ENCODE measurements around the gene ZNF366. TPM values are rescaled to one million over a fixed set of nuclear protein-coding genes. Genes with fewer than 3 reads are reported as not detected.

Gene ZNF366
- total and polyA plus RNA-seq, 2 of the 13 experiments (the other 11 are each of a cell fraction or from before 2014, with no cell fraction given): not detected

GRCh38 chr5:72441094-72441723 lies 66.0 kb downstream of the ZNF366 start:
- no peaks in the 10 kb centered on the region for H3K36me3 ChIP-seq (replicated peaks in 1 of 2; ENCODE audit: control insufficient read depth in 1 of 2, insufficient read depth in 2 of 2, low read length in 2 of 2)
- BruUV-seq (replicated peaks): no TSS peak
- intact Hi-C loops (cut with micrococcal nuclease; ENCODE audit: unreplicated experiment): no loop called here
- WGBS (ENCODE audit: low lambda C conversion rate): 3% methylated on average over 4 of the region's 4 CpGs
- H3K79me2 ChIP-seq (ENCODE audit: insufficient read depth, low read length): no peaks in the 10 kb centered on the region
- peaks cover 0 to 15% of the 10 kb centered on the region in 2 experiments; a peak in 2 of 5 replicates for H3K27me3 ChIP-seq (ENCODE audit: control insufficient read depth in 1 of 2, insufficient read depth in 2 of 2, low read length in 2 of 2)
- H4K20me1 ChIP-seq (ENCODE audit: insufficient read depth, low read length): no peaks in the 10 kb centered on the region
- TF ChIP-seq ZKSCAN1 (IDR thresholded peaks at IDR 0.05; ENCODE audit: low read length) (0 out of 2 replicates have a peak, but pooled peaks have one; percentile 20), AGO2 (optimal IDR thresholded peaks at IDR 0.05; ENCODE audit: low read depth, low read length) (no peak)
- no peak overlapping the region for H2AFZ ChIP-seq (ENCODE audit: low read length)
- no peaks in the 10 kb centered on the region for H3K4me1 ChIP-seq (ENCODE audit: insufficient read depth, low read length)
- no peak for FAIRE-seq
- DNase-seq (ENCODE audit: low spot score): no peak
- ATAC-seq: no peak
- in situ Hi-C loops (cut with HindIII; ENCODE audit: extremely low pct_ligation_motif_present, low pct_unique_long_range_greater_than_20kb): no loop called here
- no peak overlapping the region for H3K4me3 ChIP-seq (replicated peaks in 1 of 3; ENCODE audit: insufficient read depth in 1 of 3, low read depth in 2 of 3, low read length in 3 of 3)
- H3K27ac ChIP-seq (ENCODE audit: extremely low read length, insufficient read depth, low read length): no peak overlapping the region
- ChIA-PET CTCF (ENCODE audit: low intra/inter-chr PET ratio, low total read pairs) (no interaction called here), POLR2A (no interaction called here)
- H3K9ac ChIP-seq (ENCODE audit: insufficient read depth, low read depth, low read length): no peak overlapping the region
- no peaks in the 10 kb centered on the region for H3K9me3 ChIP-seq (ENCODE audit: low read length)
- no peak overlapping the region for H3K4me2 ChIP-seq (ENCODE audit: low read depth, low read length)

GRCh38 chr5:72440207-72440638 lies 67.0 kb downstream of the ZNF366 start:
- CTCF ChIA-PET (ENCODE audit: low intra/inter-chr PET ratio, low total read pairs): no interaction called here
- 0% methylated on average over 1 of the region's 1 CpG for WGBS (ENCODE audit: low lambda C conversion rate)
- in situ Hi-C loops (cut with HindIII; ENCODE audit: extremely low pct_ligation_motif_present, low pct_unique_long_range_greater_than_20kb) (no loop called here), intact Hi-C loops (cut with micrococcal nuclease; ENCODE audit: unreplicated experiment) (no loop called here)
- Histone ChIP-seq H3K4me3 (replicated peaks in 1 of 3; ENCODE audit: insufficient read depth in 1 of 3, low read depth in 2 of 3, low read length in 3 of 3) (no peak overlapping the region), H3K36me3 (replicated peaks in 1 of 2; ENCODE audit: control insufficient read depth in 1 of 2, insufficient read depth in 2 of 2, low read length in 2 of 2) (no peaks in the 10 kb centered on the region), H3K9ac (ENCODE audit: insufficient read depth, low read depth, low read length) (no peak overlapping the region), H4K20me1 (ENCODE audit: insufficient read depth, low read length) (no peaks in the 10 kb centered on the region), H3K4me2 (ENCODE audit: low read depth, low read length) (no peak overlapping the region), H3K4me1 (ENCODE audit: insufficient read depth, low read length) (no peaks in the 10 kb centered on the region), H3K79me2 (ENCODE audit: insufficient read depth, low read length) (no peaks in the 10 kb centered on the region), H3K9me3 (ENCODE audit: low read length) (no peaks in the 10 kb centered on the region), H3K27ac (ENCODE audit: extremely low read length, insufficient read depth, low read length) (no peak overlapping the region), H2AFZ (ENCODE audit: low read length) (no peak overlapping the region), H3K27me3 (ENCODE audit: control insufficient read depth in 1 of 2, insufficient read depth in 2 of 2, low read length in 2 of 2) (peaks cover 0 to 15% of the 10 kb centered on the region in 2 experiments; a peak in 2 of 5 replicates)
- FAIRE-seq (no peak), DNase-seq (ENCODE audit: low spot score) (no peak), ATAC-seq (no peak)
- BruUV-seq (replicated peaks): no TSS peak
- POLR2A ChIA-PET: no interaction called here
- no peak for TF ChIP-seq RARA (CRISPR knock-in tag; IDR thresholded peaks at IDR 0.05)

Data from HepG2 (cell line).